Measurements from ENCODE around the gene FGA.

- TF ChIP-seq CTCF (conservative IDR thresholded peaks at IDR 0.05; ENCODE audit: low read depth, low read length) (no peak), EZH2phosphoT487 (IDR thresholded peaks at IDR 0.05; ENCODE audit: borderline replicate concordance, low read length) (no peak)
Measured at GRCh38 chr4:154597798-154598774, 7.5 kb upstream of the FGA start.

Measured in PC-3 (cell line).